Loucy (cell line): ENCODE measurements around the gene PIK3CG.

ENCODE experiments used
- H2AFZ ChIP-seq: fragments of 200-600 bp; sonication (generic); 2 replicates; pipeline ENCODE4 v1.6.0; 2016; ENCODE audit warnings: antibody characterized with exemption, mild to moderate bottlenecking, low read length, moderate library complexity
- H3F3A ChIP-seq: fragments of 200-600 bp; 2 replicates; pipeline ENCODE4 v1.6.0; 2016; ENCODE audit warnings: antibody characterized with exemption, low read depth, mild to moderate bottlenecking
- H3K27me3 ChIP-seq: fragments of 200-600 bp; sonication (generic); 2 replicates; pipeline ENCODE4 v1.6.1; 2014; ENCODE audit warnings: low read length, mild to moderate bottlenecking; ENCODE audit not compliant: insufficient read depth, poor library complexity, severe bottlenecking
- H3K36me3 ChIP-seq: fragments of 200-600 bp; sonication (generic); 2 replicates; pipeline ENCODE4 v1.6.1; 2016; ENCODE audit warnings: low read length; ENCODE audit not compliant: insufficient read depth
- H3K4me1 ChIP-seq: fragments of 200-600 bp; sonication (generic); 2 replicates; pipeline ENCODE4 v1.5.1; 2014; ENCODE audit warnings: low read length, mild to moderate bottlenecking; ENCODE audit not compliant: insufficient read depth, poor library complexity, severe bottlenecking
- H3K4me2 ChIP-seq: fragments of 200-600 bp; sonication (generic); 2 replicates; pipeline ENCODE4 v1.6.0; 2014; ENCODE audit warnings: antibody characterized with exemption, low read length, low read depth, mild to moderate bottlenecking; ENCODE audit not compliant: poor library complexity, severe bottlenecking
- H3K4me3 ChIP-seq: fragments of 200-600 bp; sonication (generic); 2 replicates; pipeline ENCODE4 v1.5.1; 2014; ENCODE audit warnings: low read length, mild to moderate bottlenecking, mixed read lengths; ENCODE audit not compliant: poor library complexity, severe bottlenecking
- H3K79me2 ChIP-seq: fragments of 200-600 bp; sonication (generic); 2 replicates; pipeline ENCODE4 v1.6.1; 2014; ENCODE audit warnings: low read length; ENCODE audit not compliant: insufficient read depth
- H3K9ac ChIP-seq: fragments of 200-600 bp; sonication (generic); 2 replicates; pipeline ENCODE4 v1.6.0; 2014; ENCODE audit warnings: mild to moderate bottlenecking, low read depth, low read length, moderate library complexity; ENCODE audit not compliant: poor library complexity, severe bottlenecking
- H3K9me2 ChIP-seq: fragments of 200-600 bp; sonication (generic); replicated peaks from 2 replicates; pipeline ENCODE4 v1.6.1; 2016; ENCODE audit warnings: low read depth, low read length, mixed read lengths
- H3K9me3 ChIP-seq: fragments of 200-600 bp; sonication (generic); 2 replicates; pipeline ENCODE4 v1.6.1; 2014; ENCODE audit warnings: mild to moderate bottlenecking, antibody characterized with exemption, low read length, low read depth; ENCODE audit not compliant: insufficient read depth
- H4K20me1 ChIP-seq: fragments of 200-600 bp; sonication (generic); 2 replicates; pipeline ENCODE4 v1.6.0; 2014; ENCODE audit warnings: antibody characterized with exemption, low read length, mild to moderate bottlenecking; ENCODE audit not compliant: insufficient read depth, poor library complexity, severe bottlenecking
- CTCF ChIP-seq: fragments of 200-600 bp; sonication (generic); conservative IDR thresholded peaks from 2 replicates; pipeline ENCODE4 v1.5.1; 2014; ENCODE audit warnings: mild to moderate bottlenecking, antibody characterized with exemption, low read length
- EZH2phosphoT487 ChIP-seq: fragments of 200-600 bp; IDR thresholded peaks from 2 replicates; pipeline ENCODE4 v1.6.1; 2018; ENCODE audit warnings: antibody characterized with exemption, mild to moderate bottlenecking, moderate library complexity, borderline replicate concordance

The PIK3CG gene

GRCh38 chr7:106841896-106842390 lies 23.1 kb upstream of the PIK3CG start:
- no peaks in the 10 kb centered on the region for H3K9me3 ChIP-seq
- TF ChIP-seq CTCF (no peak), EZH2phosphoT487 (no peak)
- H3K27me3 ChIP-seq, result no peaks in the 10 kb centered on the region
- no peaks in the 10 kb centered on the region for H3F3A ChIP-seq
- H3K9me2 ChIP-seq, result no peaks in the 10 kb centered on the region
- H3K4me3 ChIP-seq, result no peak overlapping the region
- H4K20me1 ChIP-seq, result no peaks in the 10 kb centered on the region
- H3K4me1 ChIP-seq, result no peaks in the 10 kb centered on the region
- H3K9ac ChIP-seq, result no peak overlapping the region
- no peak overlapping the region for H3K4me2 ChIP-seq
- H3K79me2 ChIP-seq, result no peaks in the 10 kb centered on the region
- H3K36me3 ChIP-seq, result no peaks in the 10 kb centered on the region
- peak overlapping the region; percentile 6 for H2AFZ ChIP-seq

GRCh38 chr7:106844279-106844997 lies 20.6 kb upstream of the PIK3CG start:
- Histone ChIP-seq H4K20me1 (no peaks in the 10 kb centered on the region), H3K9me3 (no peaks in the 10 kb centered on the region), H3K4me1 (no peaks in the 10 kb centered on the region), H3K79me2 (no peaks in the 10 kb centered on the region), H3K27me3 (no peaks in the 10 kb centered on the region), H3K36me3 (no peaks in the 10 kb centered on the region), H3F3A (no peaks in the 10 kb centered on the region), H3K9me2 (no peaks in the 10 kb centered on the region), H3K4me3 (no peak overlapping the region), H3K9ac (no peak overlapping the region), H3K4me2 (no peak overlapping the region), H2AFZ (no peak overlapping the region)
- TF ChIP-seq CTCF (no peak), EZH2phosphoT487 (no peak)

DNA sequence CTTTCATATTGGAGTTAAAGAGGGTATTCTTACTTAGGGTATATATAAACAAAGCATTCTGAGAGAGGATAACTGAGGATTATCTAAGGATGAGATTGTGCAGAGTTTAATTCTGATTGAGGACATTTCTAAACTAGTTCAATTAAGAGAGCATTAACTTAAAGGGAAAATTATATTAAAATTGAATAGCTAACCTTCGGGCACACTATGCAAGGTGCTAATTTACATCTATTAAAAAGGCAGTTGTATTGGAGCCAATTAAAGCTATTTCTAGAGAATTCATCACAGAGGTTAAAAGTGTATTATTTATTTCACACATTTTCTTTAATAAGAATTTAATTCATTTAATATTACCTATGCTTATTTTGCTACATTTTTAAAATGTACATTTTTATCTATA lies 17.0 kb upstream of the PIK3CG start:
- Histone ChIP-seq H3K79me2 (no peaks in the 10 kb centered on the region), H3K36me3 (no peaks in the 10 kb centered on the region), H3K9me2 (no peaks in the 10 kb centered on the region), H3K9me3 (no peaks in the 10 kb centered on the region), H2AFZ (no peak overlapping the region), H3K9ac (no peak overlapping the region), H3K4me3 (no peak overlapping the region), H3K27me3 (no peaks in the 10 kb centered on the region), H3F3A (no peaks in the 10 kb centered on the region), H4K20me1 (no peaks in the 10 kb centered on the region), H3K4me2 (no peak overlapping the region), H3K4me1 (no peaks in the 10 kb centered on the region)
- TF ChIP-seq CTCF (no peak), EZH2phosphoT487 (no peak)
